GM21528 (cell line): ENCODE data around the gene CNTN1.
A peak's percentile ranks its signal among the peaks of the same experiment; 100 is the strongest.

Experiments
- ATAC-seq: cut with Tn5 transposase; IDR thresholded peaks from one replicate; pipeline ENCODE4 v1.9.1; 2021; ENCODE audit warnings: mild to moderate bottlenecking, moderate library complexity; ENCODE audit not compliant: unreplicated experiment, low FRiP score

Gene CNTN1

GRCh38 chr12:40832668-40833067 lies 140.4 kb downstream of the CNTN1 start:
- no peak for ATAC-seq

GRCh38 chr12:40833818-40834217 lies 141.6 kb downstream of the CNTN1 start:
- ATAC-seq, result no peak

GRCh38 chr12:40834321-40834720 lies 142.1 kb downstream of the CNTN1 start:
- no peak for ATAC-seq

- ATAC-seq, result no peak
Measured at GRCh38 chr12:40837891-40838429, 145.7 kb downstream of the CNTN1 start.

GRCh38 chr12:40843495-40843894 lies 151.3 kb downstream of the CNTN1 start:
- no peak for ATAC-seq

GRCh38 chr12:40853221-40853620 lies 161.0 kb downstream of the CNTN1 start:
- ATAC-seq, result no peak

- no peak for ATAC-seq
Measured at GRCh38 chr12:40854604-40855003, 162.4 kb downstream of the CNTN1 start.

- no peak for ATAC-seq
Measured at GRCh38 chr12:40864891-40865290, 172.7 kb downstream of the CNTN1 start.

- no peak for ATAC-seq
Measured at GRCh38 chr12:40870981-40871380, 178.7 kb downstream of the CNTN1 start.

GRCh38 chr12:40874868-40875267 lies 182.6 kb downstream of the CNTN1 start:
- ATAC-seq, result no peak

- ATAC-seq, result no peak
Measured at GRCh38 chr12:40889329-40889728, 197.1 kb downstream of the CNTN1 start.

- ATAC-seq, result no peak
Measured at GRCh38 chr12:40892528-40892927, 200.3 kb downstream of the CNTN1 start.

GRCh38 chr12:40898505-40898904 lies 206.3 kb downstream of the CNTN1 start:
- ATAC-seq, result no peak

GRCh38 chr12:40903040-40903439 lies 210.8 kb downstream of the CNTN1 start:
- ATAC-seq, result no peak

- peak; percentile 75 for ATAC-seq
Measured at GRCh38 chr12:40907115-40907527, 214.9 kb downstream of the CNTN1 start.

- ATAC-seq, result no peak
Measured at GRCh38 chr12:40911676-40912075, 219.4 kb downstream of the CNTN1 start.

GRCh38 chr12:40915172-40915571 lies 222.9 kb downstream of the CNTN1 start:
- ATAC-seq, result no peak

GRCh38 chr12:40917561-40917960 lies 225.3 kb downstream of the CNTN1 start:
- no peak for ATAC-seq

- ATAC-seq, result no peak
Measured at GRCh38 chr12:40921563-40922163, 229.4 kb downstream of the CNTN1 start.

- ATAC-seq, result no peak
Measured at GRCh38 chr12:40937891-40938290, 245.7 kb downstream of the CNTN1 start.

- ATAC-seq, result no peak
Measured at GRCh38 chr12:40942326-40942725, 250.1 kb downstream of the CNTN1 start.

GRCh38 chr12:40945772-40946171 lies 253.5 kb downstream of the CNTN1 start:
- no peak for ATAC-seq
